GM12878 (cell line): Measurements from ENCODE around the gene AMPD2. TPM values are rescaled to one million over a fixed set of nuclear protein-coding genes. Genes with fewer than 3 reads are reported as not detected.

Experiments
- ATAC-seq: fragments of 200-7000 bp; cut with Tn5 transposase; 3 replicates; pipeline ENCODE4 v1.9.1; 2020; ENCODE audit warnings: mild to moderate bottlenecking, moderate library complexity
- BruUV-seq: library from RNA; stranded (reverse); fragments of 400-500 nt; replicated peaks from 2 replicates; lab custom pipeline; 2021; lab: Mats Ljungman, UMichigan
- CTCF ChIA-PET: fragments of 300-600 bp; sonication (Branson Sonifier 250); formaldehyde crosslinking; extraction: SDS; loops from one replicate; lab custom pipeline; 2021; ENCODE audit warnings: inconsistent platforms; lab: Yijun Ruan, JAX
- POLR2A ChIA-PET: fragments of 350-600 bp; formaldehyde crosslinking; extraction: SDS; loops from one replicate; lab custom pipeline; 2021; ENCODE audit warnings: inconsistent platforms; lab: Charles Lee
- RAD21 ChIA-PET: fragments of 300-600 bp; sonication (Branson Sonifier 250); formaldehyde crosslinking; loops from one replicate; lab custom pipeline; 2023; ENCODE audit warnings: antibody characterized with exemption; ENCODE audit not compliant: unreplicated experiment; lab: Charles Lee
- SMC1A ChIA-PET: fragments of 300-600 bp; sonication (Branson Sonifier 250); formaldehyde crosslinking; loops from one replicate; lab custom pipeline; 2023; ENCODE audit not compliant: unreplicated experiment, uncharacterized antibody; lab: Charles Lee
- DNase-seq: peaks from one replicate; pipeline ENCODE4 v3.0.0-alpha.2; 2011; ENCODE audit warnings: low read depth, low spot score
- FAIRE-seq: peaks from 3 replicates; lab custom pipeline; 2011; peaks lifted over from hg19 to GRCh38; lab: Jason Lieb, UNC
- H2AFZ ChIP-seq: 2 replicates; pipeline ENCODE4 v1.6.0; 2011; ENCODE audit warnings: low read depth, low read length, control low read depth; ENCODE audit not compliant: control insufficient read depth
- H3K27ac ChIP-seq: 2 replicates; pipeline ENCODE4 v1.5.1; 2011; ENCODE audit warnings: control low read depth; ENCODE audit not compliant: control insufficient read depth, insufficient read depth
- H3K27me3 ChIP-seq, 2 experiments: replicated peaks in 1 of 2; 2 replicates each; pipeline versions ENCODE4 v1.6.0 to v1.6.1; 2011; ENCODE audit warnings: low read length in 1 of 2; ENCODE audit not compliant: control insufficient read depth in 2 of 2, insufficient read depth in 2 of 2
- H3K36me3 ChIP-seq, 2 experiments: 2 replicates each; pipeline ENCODE4 v1.5.1; 2011; ENCODE audit warnings: low read length in 1 of 2; ENCODE audit not compliant: control insufficient read depth in 2 of 2, insufficient read depth in 2 of 2
- H3K4me1 ChIP-seq: 2 replicates; pipeline ENCODE4 v1.6.1; 2011; ENCODE audit warnings: mild to moderate bottlenecking, low read length, moderate library complexity, mixed read lengths; ENCODE audit not compliant: control insufficient read depth, insufficient read depth
- H3K4me2 ChIP-seq: 2 replicates; pipeline ENCODE4 v1.6.0; 2011; ENCODE audit warnings: control low read depth; ENCODE audit not compliant: control insufficient read depth, insufficient read depth
- H3K4me3 ChIP-seq: fragments of 200-600 bp; sonication (generic); 2 replicates; pipeline ENCODE4 v1.5.1; 2016
- H3K79me2 ChIP-seq: 2 replicates; pipeline ENCODE4 v1.6.0; 2011; ENCODE audit warnings: low read length; ENCODE audit not compliant: control insufficient read depth, insufficient read depth
- H3K9ac ChIP-seq: 2 replicates; pipeline ENCODE4 v1.8.0; 2011; ENCODE audit warnings: low read length, control low read depth, mixed read lengths; ENCODE audit not compliant: control insufficient read depth, insufficient read depth
- H3K9me3 ChIP-seq: replicated peaks from 3 replicates; pipeline ENCODE4 v1.5.1; 2011; ENCODE audit warnings: mild to moderate bottlenecking, low read length; ENCODE audit not compliant: control insufficient read depth, insufficient read depth
- H4K20me1 ChIP-seq: 2 replicates; pipeline ENCODE4 v1.6.0; 2011; ENCODE audit not compliant: control insufficient read depth, insufficient read depth
- BACH1 ChIP-seq: fragments of 450-650 bp; IDR thresholded peaks from 2 replicates; pipeline ENCODE4 v1.6.1; 2017; ENCODE audit warnings: mild to moderate bottlenecking, borderline replicate concordance
- CHD1 ChIP-seq: IDR thresholded peaks from 2 replicates; pipeline ENCODE4 v1.6.1; 2012; ENCODE audit warnings: low read depth, low read length, improper control_type of control experiment
- KAT2A ChIP-seq: conservative IDR thresholded peaks from 2 replicates; pipeline ENCODE4 v1.6.1; 2011; ENCODE audit warnings: low read depth, low read length; ENCODE audit not compliant: control insufficient read depth
- MTA3 ChIP-seq: IDR thresholded peaks from 2 replicates; pipeline ENCODE4 v1.6.1; 2012; ENCODE audit warnings: low read length, inconsistent platforms, borderline replicate concordance
- NFYB ChIP-seq: IDR thresholded peaks from 2 replicates; pipeline ENCODE4 v1.6.1; 2011; ENCODE audit warnings: low read depth, mild to moderate bottlenecking, low read length, improper control_type of control experiment, moderate library complexity; ENCODE audit not compliant: insufficient read depth
- POLR2A ChIP-seq: IDR thresholded peaks from 2 replicates; pipeline ENCODE4 v1.6.1; 2011; ENCODE audit warnings: low read depth, mild to moderate bottlenecking, low read length
- RFX5 ChIP-seq: IDR thresholded peaks from 2 replicates; pipeline ENCODE4 v1.6.1; 2011; ENCODE audit warnings: low read depth, low read length, improper control_type of control experiment
- SIN3A ChIP-seq: IDR thresholded peaks from 2 replicates; pipeline ENCODE4 v1.6.1; 2012; ENCODE audit warnings: low read depth, low read length, improper control_type of control experiment
- YY1 ChIP-seq: IDR thresholded peaks from 2 replicates; pipeline ENCODE4 v1.6.1; 2011; ENCODE audit warnings: low read depth, mild to moderate bottlenecking, low read length
- ZNF217 ChIP-seq: fragments of 450-650 bp; IDR thresholded peaks from 2 replicates; pipeline ENCODE4 v1.6.1; 2017; ENCODE audit warnings: antibody characterized with exemption, mild to moderate bottlenecking
- ZNF384 ChIP-seq: IDR thresholded peaks from 2 replicates; pipeline ENCODE4 v1.6.1; 2012; ENCODE audit warnings: low read depth, mild to moderate bottlenecking, low read length, improper control_type of control experiment, borderline replicate concordance
- WGBS: methylation state at CpG from one replicate; pipeline ENCODE4 v1.1.6; 2016; ENCODE audit warnings: low lambda C conversion rate; ENCODE audit not compliant: insufficient replicate concordance, insufficient coverage; ENCODE audit errors: missing lambda C conversion rate; 5-methylcytosine and 5-hydroxymethylcytosine counted together
- in situ Hi-C: fragments of 300-500 bp; cut with MboI; formaldehyde crosslinking; loops from 9 replicates; pipeline ENCODE4 v1.14.3; 2018; ENCODE audit warnings: mixed read lengths
- intact Hi-C: fragments of 100-400 bp; cut with micrococcal nuclease; formaldehyde crosslinking; loops from one replicate; pipeline ENCODE4 v1.14.2; 2022; ENCODE audit not compliant: unreplicated experiment
- polyA plus RNA-seq, 11 experiments: library from polyadenylated mRNA; depleted of rRNA in 4 of 11; unstranded in 6 of 11; stranded (reverse) in 5 of 11; fragments of >200 nt; fragmentation: Nextera tagmentation in 4 of 11; fragmentation: Illumina TruSeq in 1 of 11; extraction: Ambion mirVana in 4 of 11; extraction: Trizol in 1 of 11; gene quantifications; 1 replicate in 1 of 11; 2 replicates in 10 of 11; pipeline versions ENCODE4 v1.2.1 to v1.2.3, GENCODE V29; 2011 to 2016; ENCODE audit warnings: inconsistent platforms in 2 of 11, missing spikeins in 2 of 11, low read depth in 1 of 11
- total RNA-seq, 4 experiments: library from RNA; depleted of rRNA in 3 of 4; stranded (reverse); fragments of >200 nt in 3 of 4; fragmentation: Illumina TruSeq in 1 of 4; extraction: Trizol in 1 of 4; gene quantifications; 2 replicates each; pipeline versions ENCODE4 v1.2.1 to v1.2.3, GENCODE V29; 2013 to 2021
- TF ChIP-seq, protein P1 (sequence below): fragments of 450-650 bp; IDR thresholded peaks from 2 replicates; pipeline ENCODE4 v1.6.1; 2018; ENCODE audit warnings: borderline replicate concordance, mild to moderate bottlenecking; ENCODE audit not compliant: partially characterized antibody
- TF ChIP-seq, protein P2 (sequence below): IDR thresholded peaks from 2 replicates; pipeline ENCODE4 v1.6.1; 2011; ENCODE audit warnings: low read depth, low read length, improper control_type of control experiment, borderline replicate concordance

Gene AMPD2
- total and polyA plus RNA-seq, 10 of the 15 experiments (the other 5 are each of a cell fraction or from before 2014, with no cell fraction given), result 2.0 to 75.9 (median 31.3) TPM

DNA sequence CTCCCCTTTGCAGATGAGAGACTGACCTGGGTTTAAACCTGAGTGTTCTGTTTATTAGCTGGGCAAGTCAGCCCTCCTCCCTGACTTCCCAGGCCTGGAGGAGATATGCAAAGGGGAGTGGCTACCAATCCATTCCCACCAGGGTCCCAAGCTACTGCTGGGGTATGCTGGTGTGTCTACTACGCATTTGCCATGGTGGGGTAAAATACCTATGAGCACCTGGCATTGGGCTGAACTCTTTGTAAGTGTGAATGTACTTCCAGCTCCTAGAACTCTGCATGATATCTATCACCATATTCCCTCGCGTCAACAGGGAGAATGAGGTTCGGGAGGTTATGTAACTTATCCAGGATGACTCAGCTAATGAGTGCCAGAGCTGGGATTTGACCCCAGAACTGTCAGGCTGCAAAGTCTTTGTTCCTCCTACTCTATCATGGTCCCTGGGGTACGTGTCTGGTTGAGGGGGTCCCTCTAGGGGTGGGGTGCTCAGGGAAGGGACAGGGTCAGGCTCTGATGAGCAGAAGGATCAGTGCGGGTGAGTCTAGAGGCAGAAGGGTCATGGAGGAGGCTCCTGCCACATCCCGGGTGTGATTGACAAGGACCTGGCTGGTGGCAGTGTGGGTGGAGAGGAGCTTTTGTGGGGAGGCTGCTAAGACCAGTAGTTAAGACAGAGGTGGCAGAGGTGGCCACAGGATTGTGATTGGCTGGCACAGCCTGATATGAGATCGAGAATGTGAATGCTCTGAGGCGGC lies 16.7 kb downstream of the AMPD2 start:
- no peak overlapping the region for H3K9ac ChIP-seq
- H2AFZ ChIP-seq, result no peak overlapping the region
- 92% methylated on average over 9 of the region's 9 CpGs for WGBS

DNA sequence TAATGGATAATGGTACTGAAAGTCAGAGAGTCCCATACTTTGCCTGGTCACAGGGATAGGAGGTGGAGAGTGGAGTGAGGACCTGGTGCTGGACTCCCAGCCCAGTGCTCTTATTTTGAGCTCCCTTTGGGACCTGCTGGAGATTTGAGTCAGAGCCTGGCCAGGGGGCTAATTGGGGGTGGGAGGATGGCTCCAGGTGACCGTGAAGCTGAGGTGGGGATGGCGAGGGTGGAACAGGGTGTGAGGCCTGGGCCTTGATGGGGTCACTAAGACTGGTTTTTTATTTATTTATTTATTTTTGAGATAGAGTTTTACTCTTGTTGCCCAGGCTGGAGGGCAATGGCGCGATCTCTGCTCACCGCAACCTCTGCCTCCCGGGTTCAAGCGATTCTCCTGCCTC lies 17.8 kb downstream of the AMPD2 start:
- intact Hi-C loops, result no loop called here
- CTCF ChIA-PET, result interaction anchor here (0.8 to 10.7 kb wide), 12 partner anchors 14 to 373 kb away, joined by 3 to 299 read pairs (median 4); partner anchors contain the start of genes AHCYL1, GNAI3, GSTM1 and GSTM4
- POLR2A ChIA-PET, result interaction anchor here (0.5 to 1.3 kb wide), 3 partner anchors 89 to 310 kb away, joined by 3 to 5 read pairs (median 4); partner anchors contain the start of gene GNAI3
- no peaks in the 10 kb centered on the region for H3K79me2 ChIP-seq
- no peak overlapping the region for H3K4me2 ChIP-seq
- in situ Hi-C loops, result no loop called here
- TF ChIP-seq SIN3A, result no peak
- TF ChIP-seq CHD1, result no peak
- TF ChIP-seq RFX5, result no peak
- TF ChIP-seq POLR2A, result no peak
- no peak for TF ChIP-seq KAT2A
- TF ChIP-seq BACH1, result no peak
- no peak for TF ChIP-seq ZNF217
- no peak for TF ChIP-seq ZNF384
- TF ChIP-seq, protein P1, sequence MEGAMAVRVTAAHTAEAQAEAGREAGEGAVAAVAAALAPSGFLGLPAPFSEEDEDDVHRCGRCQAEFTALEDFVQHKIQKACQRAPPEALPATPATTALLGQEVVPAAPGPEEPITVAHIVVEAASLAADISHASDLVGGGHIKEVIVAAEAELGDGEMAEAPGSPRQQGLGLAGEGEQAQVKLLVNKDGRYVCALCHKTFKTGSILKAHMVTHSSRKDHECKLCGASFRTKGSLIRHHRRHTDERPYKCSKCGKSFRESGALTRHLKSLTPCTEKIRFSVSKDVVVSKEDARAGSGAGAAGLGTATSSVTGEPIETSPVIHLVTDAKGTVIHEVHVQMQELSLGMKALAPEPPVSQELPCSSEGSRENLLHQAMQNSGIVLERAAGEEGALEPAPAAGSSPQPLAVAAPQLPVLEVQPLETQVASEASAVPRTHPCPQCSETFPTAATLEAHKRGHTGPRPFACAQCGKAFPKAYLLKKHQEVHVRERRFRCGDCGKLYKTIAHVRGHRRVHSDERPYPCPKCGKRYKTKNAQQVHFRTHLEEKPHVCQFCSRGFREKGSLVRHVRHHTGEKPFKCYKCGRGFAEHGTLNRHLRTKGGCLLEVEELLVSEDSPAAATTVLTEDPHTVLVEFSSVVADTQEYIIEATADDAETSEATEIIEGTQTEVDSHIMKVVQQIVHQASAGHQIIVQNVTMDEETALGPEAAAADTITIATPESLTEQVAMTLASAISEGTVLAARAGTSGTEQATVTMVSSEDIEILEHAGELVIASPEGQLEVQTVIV, result no peak
- no peak for TF ChIP-seq YY1
- TF ChIP-seq, protein P2, sequence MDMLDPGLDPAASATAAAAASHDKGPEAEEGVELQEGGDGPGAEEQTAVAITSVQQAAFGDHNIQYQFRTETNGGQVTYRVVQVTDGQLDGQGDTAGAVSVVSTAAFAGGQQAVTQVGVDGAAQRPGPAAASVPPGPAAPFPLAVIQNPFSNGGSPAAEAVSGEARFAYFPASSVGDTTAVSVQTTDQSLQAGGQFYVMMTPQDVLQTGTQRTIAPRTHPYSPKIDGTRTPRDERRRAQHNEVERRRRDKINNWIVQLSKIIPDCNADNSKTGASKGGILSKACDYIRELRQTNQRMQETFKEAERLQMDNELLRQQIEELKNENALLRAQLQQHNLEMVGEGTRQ, result no peak
- no peaks in the 10 kb centered on the region for H3K27me3 ChIP-seq
- no peaks in the 10 kb centered on the region for H3K36me3 ChIP-seq
- BruUV-seq, result no TSS peak
- no peak overlapping the region for H3K27ac ChIP-seq
- H3K9me3 ChIP-seq, result no peaks in the 10 kb centered on the region
- RAD21 ChIA-PET, result interaction anchor here (0.6 to 7.3 kb wide), 5 partner anchors 12 to 347 kb away, joined by 3 to 106 read pairs (median 3); partner anchors contain the start of genes AHCYL1 and GSTM1
- 74% methylated on average over 7 of the region's 7 CpGs for WGBS
- peaks cover 14% of the 10 kb centered on the region for H3K4me1 ChIP-seq
- no peak overlapping the region for H2AFZ ChIP-seq
- SMC1A ChIA-PET, result interaction anchor here (0.8 to 9.1 kb wide), 8 partner anchors 12 to 348 kb away, joined by 3 to 117 read pairs (median 6); partner anchors contain the start of gene AHCYL1
- DNase-seq, result no peak
- no peak overlapping the region for H3K4me3 ChIP-seq
- no peak for FAIRE-seq
- H4K20me1 ChIP-seq, result no peaks in the 10 kb centered on the region
- no peak overlapping the region for H3K9ac ChIP-seq
- ATAC-seq, result no peak

More for the DNA sequence above, 16.7 kb downstream of the AMPD2 start:
- H3K4me2 ChIP-seq, result no peak overlapping the region
- peaks cover 14% of the 10 kb centered on the region for H3K4me1 ChIP-seq
- intact Hi-C loops (no loop called here), in situ Hi-C loops (no loop called here)
- ChIA-PET SMC1A (interaction anchor here (0.8 to 9.1 kb wide), 11 partner anchors 13 to 349 kb away, joined by 3 to 117 read pairs (median 3); partner anchors contain the start of genes AHCYL1 and GNAI3), CTCF (interaction anchor here (0.5 to 10.7 kb wide), 13 partner anchors 11 to 374 kb away, joined by 3 to 299 read pairs (median 4); partner anchors contain the start of genes AHCYL1 and GSTM4), RAD21 (interaction anchor here (0.8 to 7.3 kb wide), 6 partner anchors 19 to 348 kb away, joined by 3 to 106 read pairs (median 5); partner anchors contain the start of genes AHCYL1, GSTM1 and GSTM4), POLR2A (interaction anchor here (1.3 to 1.9 kb wide), 4 partner anchors 12 to 90 kb away, joined by 3 to 8 read pairs (median 5); partner anchors contain the start of gene GNAI3)
- ATAC-seq (no peak), DNase-seq (no peak), FAIRE-seq (no peak)
- no peaks in the 10 kb centered on the region for H3K27me3 ChIP-seq
- H3K27ac ChIP-seq, result no peak overlapping the region
- BruUV-seq, result no TSS peak
- no peaks in the 10 kb centered on the region for H3K79me2 ChIP-seq
- TF ChIP-seq MTA3, result no peak
- TF ChIP-seq NFYB, result 0 out of 2 replicates have a peak, but pooled peaks have one; percentile 27
- H3K9me3 ChIP-seq, result no peaks in the 10 kb centered on the region
- H3K4me3 ChIP-seq, result no peak overlapping the region
- peaks cover 1 to 4% of the 10 kb centered on the region in 2 experiments; a peak in 3 of 4 replicates for H3K36me3 ChIP-seq
- no peaks in the 10 kb centered on the region for H4K20me1 ChIP-seq
